Vagina (tissue), 2 donors: ENCODE data around the gene GPBP1. TPM values are rescaled to one million over a fixed set of nuclear protein-coding genes. Genes with fewer than 3 reads are reported as not detected.

Experiments used
- DNase-seq, 2 donors: peaks; one replicate each; pipeline ENCODE4 v3.0.0-alpha.2; 2017; ENCODE audit errors: extremely low spot score in 2 of 2
- H3K27ac ChIP-seq: fragments of 200-600 bp; sonication (generic); one replicate; pipeline ENCODE4 v1.5.1; 2019
- H3K27me3 ChIP-seq: fragments of 200-600 bp; sonication (generic); one replicate; pipeline ENCODE4 v1.5.1; 2019
- H3K36me3 ChIP-seq, 2 donors: fragments of 200-600 bp; sonication (generic); one replicate each; pipeline ENCODE4 v1.5.1; 2017 to 2019
- H3K4me1 ChIP-seq: fragments of 200-600 bp; sonication (generic); one replicate; pipeline ENCODE4 v1.5.1; 2019
- H3K4me3 ChIP-seq, 2 donors: fragments of 200-600 bp; sonication (generic); 1 replicate in 1 of 2; 2 replicates in 1 of 2; pipeline ENCODE4 v1.5.1; 2016 to 2019
- H3K9me3 ChIP-seq: fragments of 200-600 bp; sonication (generic); one replicate; pipeline ENCODE4 v1.5.1; 2019
- CTCF ChIP-seq, 3 experiments: fragments of 450-650 bp in 2 of 3; fragments of 200-600 bp in 1 of 3; sonication (generic) in 1 of 3; IDR thresholded peaks; one replicate each; pipeline ENCODE4 v1.5.1; 2017 to 2019; ENCODE audit warnings: antibody characterized with exemption in 3 of 3, mild to moderate bottlenecking in 2 of 3, moderate library complexity in 2 of 3
- POLR2A ChIP-seq, 2 donors: fragments of 450-650 bp; IDR thresholded peaks; one replicate each; pipeline ENCODE4 v1.6.1; 2017; ENCODE audit warnings: antibody characterized with exemption in 2 of 2, mild to moderate bottlenecking in 2 of 2, moderate library complexity in 2 of 2
- POLR2AphosphoS5 ChIP-seq, 2 donors: sonication (generic); formaldehyde crosslinking; IDR thresholded peaks; one replicate each; pipeline ENCODE4 v1.9.0; 2017; ENCODE audit warnings: antibody characterized with exemption in 2 of 2, mild to moderate bottlenecking in 2 of 2, low read depth in 1 of 2; ENCODE audit not compliant: insufficient read depth in 1 of 2
- intact Hi-C: fragments of 100-400 bp; cut with DNase I; formaldehyde crosslinking; loops from one replicate; pipeline ENCODE4 v1.15.1; 2023
- total RNA-seq: library from RNA; depleted of rRNA; stranded (reverse); fragments of >200 nt; gene quantifications from one replicate; pipeline ENCODE4 v1.2.3, GENCODE V29; 2016

The GPBP1 gene
- total RNA-seq, 1 donor from 2014 or later: 62.6 TPM

GRCh38 chr5:57221049-57221568 is 47.2 kb downstream of the GPBP1 start:
- no peak for DNase-seq
- TF ChIP-seq POLR2AphosphoS5 (IDR thresholded peaks at IDR 0.05; ENCODE audit: insufficient read depth in 1 of 2, low read depth in 1 of 2) (peak in 1 of 2 donors; percentile 35), CTCF (IDR thresholded peaks at IDR 0.05) (peak; percentile 69 to 96 (median 85)), POLR2A (IDR thresholded peaks at IDR 0.05) (no peak)
- Histone ChIP-seq H3K9me3 (no peaks in the 10 kb centered on the region), H3K27me3 (no peaks in the 10 kb centered on the region), H3K27ac (no peak overlapping the region), H3K36me3 (peaks cover 0 to 5% of the 10 kb centered on the region in 2 donors), H3K4me1 (peaks cover 18% of the 10 kb centered on the region), H3K4me3 (no peak overlapping the region)
- intact Hi-C loops: loop anchor here (5.0 to 10.0 kb wide), 2 partner anchors 46 to 319 kb away; partner anchors contain the start of gene GPBP1

GRCh38 chr5:57225553-57225952 is 51.7 kb downstream of the GPBP1 start:
- no peak for DNase-seq
- Histone ChIP-seq H3K27ac (no peak overlapping the region), H3K4me3 (no peak overlapping the region), H3K4me1 (peaks cover 11% of the 10 kb centered on the region), H3K27me3 (no peaks in the 10 kb centered on the region), H3K36me3 (peaks cover 0 to 5% of the 10 kb centered on the region in 2 donors), H3K9me3 (no peaks in the 10 kb centered on the region)
- TF ChIP-seq CTCF (IDR thresholded peaks at IDR 0.05) (no peak), POLR2A (IDR thresholded peaks at IDR 0.05) (no peak), POLR2AphosphoS5 (IDR thresholded peaks at IDR 0.05; ENCODE audit: insufficient read depth in 1 of 2, low read depth in 1 of 2) (no peak)
- intact Hi-C loops: loop anchor here (10.0 kb wide), 1 partner anchor 51 kb away; the partner anchor contains the start of gene GPBP1

GRCh38 chr5:57229313-57229712 is 55.5 kb downstream of the GPBP1 start:
- no peak for TF ChIP-seq POLR2A (IDR thresholded peaks at IDR 0.05)
- no peak for TF ChIP-seq CTCF (IDR thresholded peaks at IDR 0.05)
- no peak for TF ChIP-seq POLR2AphosphoS5 (IDR thresholded peaks at IDR 0.05; ENCODE audit: insufficient read depth in 1 of 2, low read depth in 1 of 2)
- no peak for DNase-seq
- Histone ChIP-seq H3K4me1 (peaks cover 11% of the 10 kb centered on the region), H3K27ac (no peak overlapping the region), H3K27me3 (no peaks in the 10 kb centered on the region), H3K4me3 (no peak overlapping the region), H3K36me3 (peaks cover 0 to 25% of the 10 kb centered on the region in 2 donors), H3K9me3 (no peaks in the 10 kb centered on the region)
- intact Hi-C loops: loop anchor here (10.0 kb wide), 1 partner anchor 55 kb away; the partner anchor contains the start of gene GPBP1

GRCh38 chr5:57231607-57232006 is 57.7 kb downstream of the GPBP1 start:
- Histone ChIP-seq H3K27me3 (no peaks in the 10 kb centered on the region), H3K4me1 (peaks cover 11% of the 10 kb centered on the region), H3K27ac (no peak overlapping the region), H3K9me3 (no peaks in the 10 kb centered on the region), H3K36me3 (peaks cover 0 to 30% of the 10 kb centered on the region in 2 donors), H3K4me3 (no peak overlapping the region)
- intact Hi-C loops: no loop called here
- no peak for DNase-seq
- TF ChIP-seq POLR2AphosphoS5 (IDR thresholded peaks at IDR 0.05; ENCODE audit: insufficient read depth in 1 of 2, low read depth in 1 of 2) (no peak), CTCF (IDR thresholded peaks at IDR 0.05) (no peak), POLR2A (IDR thresholded peaks at IDR 0.05) (no peak)

GRCh38 chr5:57232293-57233033 is 58.6 kb downstream of the GPBP1 start:
- TF ChIP-seq POLR2A (IDR thresholded peaks at IDR 0.05) (no peak), CTCF (IDR thresholded peaks at IDR 0.05) (no peak), POLR2AphosphoS5 (IDR thresholded peaks at IDR 0.05; ENCODE audit: insufficient read depth in 1 of 2, low read depth in 1 of 2) (no peak)
- H3K27ac ChIP-seq: no peak overlapping the region
- no peaks in the 10 kb centered on the region for H3K27me3 ChIP-seq
- intact Hi-C loops: no loop called here
- no peaks in the 10 kb centered on the region for H3K9me3 ChIP-seq
- H3K36me3 ChIP-seq: peaks cover 0 to 30% of the 10 kb centered on the region in 2 donors
- DNase-seq: no peak
- peaks cover 11% of the 10 kb centered on the region for H3K4me1 ChIP-seq
- no peak overlapping the region for H3K4me3 ChIP-seq
